ENCODE measurements around the gene MGAT4A.

GRCh38 chr2:98692090-98693054 is 38.6 kb downstream of the MGAT4A start:
- TF ChIP-seq, protein P1, sequence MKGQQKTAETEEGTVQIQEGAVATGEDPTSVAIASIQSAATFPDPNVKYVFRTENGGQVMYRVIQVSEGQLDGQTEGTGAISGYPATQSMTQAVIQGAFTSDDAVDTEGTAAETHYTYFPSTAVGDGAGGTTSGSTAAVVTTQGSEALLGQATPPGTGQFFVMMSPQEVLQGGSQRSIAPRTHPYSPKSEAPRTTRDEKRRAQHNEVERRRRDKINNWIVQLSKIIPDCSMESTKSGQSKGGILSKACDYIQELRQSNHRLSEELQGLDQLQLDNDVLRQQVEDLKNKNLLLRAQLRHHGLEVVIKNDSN (IDR thresholded peaks at IDR 0.05), result no peak
- no peak for TF ChIP-seq CREB1 (IDR thresholded peaks at IDR 0.05; ENCODE audit: low read depth)
- TF ChIP-seq, protein P2, sequence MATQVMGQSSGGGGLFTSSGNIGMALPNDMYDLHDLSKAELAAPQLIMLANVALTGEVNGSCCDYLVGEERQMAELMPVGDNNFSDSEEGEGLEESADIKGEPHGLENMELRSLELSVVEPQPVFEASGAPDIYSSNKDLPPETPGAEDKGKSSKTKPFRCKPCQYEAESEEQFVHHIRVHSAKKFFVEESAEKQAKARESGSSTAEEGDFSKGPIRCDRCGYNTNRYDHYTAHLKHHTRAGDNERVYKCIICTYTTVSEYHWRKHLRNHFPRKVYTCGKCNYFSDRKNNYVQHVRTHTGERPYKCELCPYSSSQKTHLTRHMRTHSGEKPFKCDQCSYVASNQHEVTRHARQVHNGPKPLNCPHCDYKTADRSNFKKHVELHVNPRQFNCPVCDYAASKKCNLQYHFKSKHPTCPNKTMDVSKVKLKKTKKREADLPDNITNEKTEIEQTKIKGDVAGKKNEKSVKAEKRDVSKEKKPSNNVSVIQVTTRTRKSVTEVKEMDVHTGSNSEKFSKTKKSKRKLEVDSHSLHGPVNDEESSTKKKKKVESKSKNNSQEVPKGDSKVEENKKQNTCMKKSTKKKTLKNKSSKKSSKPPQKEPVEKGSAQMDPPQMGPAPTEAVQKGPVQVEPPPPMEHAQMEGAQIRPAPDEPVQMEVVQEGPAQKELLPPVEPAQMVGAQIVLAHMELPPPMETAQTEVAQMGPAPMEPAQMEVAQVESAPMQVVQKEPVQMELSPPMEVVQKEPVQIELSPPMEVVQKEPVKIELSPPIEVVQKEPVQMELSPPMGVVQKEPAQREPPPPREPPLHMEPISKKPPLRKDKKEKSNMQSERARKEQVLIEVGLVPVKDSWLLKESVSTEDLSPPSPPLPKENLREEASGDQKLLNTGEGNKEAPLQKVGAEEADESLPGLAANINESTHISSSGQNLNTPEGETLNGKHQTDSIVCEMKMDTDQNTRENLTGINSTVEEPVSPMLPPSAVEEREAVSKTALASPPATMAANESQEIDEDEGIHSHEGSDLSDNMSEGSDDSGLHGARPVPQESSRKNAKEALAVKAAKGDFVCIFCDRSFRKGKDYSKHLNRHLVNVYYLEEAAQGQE (IDR thresholded peaks at IDR 0.05; ENCODE audit: low read depth), result no peak
- no peak for TF ChIP-seq ZBTB7A (IDR thresholded peaks at IDR 0.05; ENCODE audit: low read depth)
- no peak for TF ChIP-seq EGR1 (IDR thresholded peaks at IDR 0.05)
- TF ChIP-seq NFIC (IDR thresholded peaks at IDR 0.05), result no peak
- TF ChIP-seq, protein P3, sequence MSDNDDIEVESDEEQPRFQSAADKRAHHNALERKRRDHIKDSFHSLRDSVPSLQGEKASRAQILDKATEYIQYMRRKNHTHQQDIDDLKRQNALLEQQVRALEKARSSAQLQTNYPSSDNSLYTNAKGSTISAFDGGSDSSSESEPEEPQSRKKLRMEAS (IDR thresholded peaks at IDR 0.05), result no peak
- TF ChIP-seq RAD21 (IDR thresholded peaks at IDR 0.05; ENCODE audit: low read depth), result no peak
- no peak for TF ChIP-seq EP300 (IDR thresholded peaks at IDR 0.05; ENCODE audit: borderline replicate concordance)
